Trophoblast cell (in vitro differentiated cells and primary cell): Measurements from ENCODE around the gene GSG1L.

Experiments used
- DNase-seq, 2 donors: peaks; one replicate each; pipeline ENCODE4 v3.0.0-alpha.2; 2016
- H2AFZ ChIP-seq: 2 replicates; pipeline ENCODE4 v1.6.1; 2013; ENCODE audit warnings: low read length, moderate library complexity, mild to moderate bottlenecking; ENCODE audit not compliant: insufficient read depth, poor library complexity
- H2AK5ac ChIP-seq: 2 replicates; pipeline ENCODE4 v1.6.1; 2013; ENCODE audit warnings: mild to moderate bottlenecking, low read length
- H2BK120ac ChIP-seq: 2 replicates; pipeline ENCODE4 v1.6.1; 2013; ENCODE audit warnings: low read length, mild to moderate bottlenecking, moderate library complexity; ENCODE audit not compliant: insufficient read depth, poor library complexity
- H2BK12ac ChIP-seq: 2 replicates; pipeline ENCODE4 v1.6.1; 2013; ENCODE audit warnings: mild to moderate bottlenecking, low read length, moderate library complexity
- H2BK5ac ChIP-seq: 2 replicates; pipeline ENCODE4 v1.6.1; 2013; ENCODE audit warnings: low read length, low read depth, moderate library complexity, mild to moderate bottlenecking; ENCODE audit not compliant: poor library complexity
- H3K14ac ChIP-seq: 2 replicates; pipeline ENCODE4 v1.6.1; 2013; ENCODE audit warnings: mild to moderate bottlenecking, low read length
- H3K18ac ChIP-seq: 2 replicates; pipeline ENCODE4 v1.6.1; 2013; ENCODE audit warnings: mild to moderate bottlenecking, low read length
- H3K23ac ChIP-seq: 2 replicates; pipeline ENCODE4 v1.6.1; 2013; ENCODE audit warnings: low read length
- H3K27ac ChIP-seq: 2 replicates; pipeline ENCODE4 v1.5.1; 2013; ENCODE audit warnings: low read depth, mild to moderate bottlenecking, inconsistent platforms, low read length, moderate library complexity
- H3K27me3 ChIP-seq: 2 replicates; pipeline ENCODE4 v1.6.1; 2013; ENCODE audit warnings: inconsistent platforms, mild to moderate bottlenecking, low read length, moderate library complexity; ENCODE audit not compliant: insufficient read depth
- H3K36me3 ChIP-seq, 2 experiments: 1 replicate in 1 of 2; 2 replicates in 1 of 2; pipeline ENCODE4 v1.6.1; 2013; ENCODE audit warnings: low read length in 2 of 2, mild to moderate bottlenecking in 2 of 2, moderate library complexity in 1 of 2; ENCODE audit not compliant: insufficient read depth in 2 of 2, control insufficient read depth in 1 of 2
- H3K4ac ChIP-seq: 2 replicates; pipeline ENCODE4 v1.6.1; 2013; ENCODE audit warnings: low read depth, mild to moderate bottlenecking, low read length, moderate library complexity
- H3K4me1 ChIP-seq, 2 experiments: 1 replicate in 1 of 2; 2 replicates in 1 of 2; pipeline ENCODE4 v1.6.1; 2013; ENCODE audit warnings: low read length in 2 of 2, mild to moderate bottlenecking in 2 of 2, moderate library complexity in 1 of 2; ENCODE audit not compliant: insufficient read depth in 2 of 2, control insufficient read depth in 1 of 2
- H3K4me2 ChIP-seq: 2 replicates; pipeline ENCODE4 v1.6.1; 2013; ENCODE audit warnings: inconsistent platforms, mild to moderate bottlenecking, low read length, moderate library complexity
- H3K4me3 ChIP-seq: 2 replicates; pipeline ENCODE4 v1.5.1; 2013; ENCODE audit warnings: mild to moderate bottlenecking, low read depth, low read length, inconsistent platforms
- H3K79me1 ChIP-seq: one replicate; pipeline ENCODE4 v1.6.1; 2013; ENCODE audit warnings: low read length
- H3K79me2 ChIP-seq: 2 replicates; pipeline ENCODE4 v1.6.1; 2013; ENCODE audit warnings: low read length, mild to moderate bottlenecking; ENCODE audit not compliant: control insufficient read depth, insufficient read depth, poor library complexity
- H3K9ac ChIP-seq: 2 replicates; pipeline ENCODE4 v1.6.1; 2013; ENCODE audit warnings: mild to moderate bottlenecking, low read length
- H3K9me3 ChIP-seq: 2 replicates; pipeline ENCODE4 v1.6.1; 2013; ENCODE audit warnings: low read depth, mild to moderate bottlenecking, control low read depth, inconsistent platforms, low read length; ENCODE audit not compliant: insufficient read depth
- H4K12ac ChIP-seq: 2 replicates; pipeline ENCODE4 v1.6.1; 2013; ENCODE audit warnings: low read depth, mild to moderate bottlenecking, low read length, moderate library complexity
- H4K8ac ChIP-seq: 2 replicates; pipeline ENCODE4 v1.6.1; 2013; ENCODE audit warnings: low read depth, mild to moderate bottlenecking, low read length, moderate library complexity
- H4K91ac ChIP-seq: one replicate; pipeline ENCODE4 v1.6.1; 2013; ENCODE audit warnings: low read depth, mild to moderate bottlenecking, low read length, moderate library complexity
- WGBS: extraction: QIAGEN DNeasy Blood & Tissue Kit; methylation state at CpG from one replicate; pipeline ENCODE4 v1.1.7; 2013; ENCODE audit warnings: missing lambda C conversion rate; ENCODE audit not compliant: insufficient read length, insufficient coverage; ENCODE audit errors: extremely low coverage; 5-methylcytosine and 5-hydroxymethylcytosine counted together

GSG1L gene

DNA sequence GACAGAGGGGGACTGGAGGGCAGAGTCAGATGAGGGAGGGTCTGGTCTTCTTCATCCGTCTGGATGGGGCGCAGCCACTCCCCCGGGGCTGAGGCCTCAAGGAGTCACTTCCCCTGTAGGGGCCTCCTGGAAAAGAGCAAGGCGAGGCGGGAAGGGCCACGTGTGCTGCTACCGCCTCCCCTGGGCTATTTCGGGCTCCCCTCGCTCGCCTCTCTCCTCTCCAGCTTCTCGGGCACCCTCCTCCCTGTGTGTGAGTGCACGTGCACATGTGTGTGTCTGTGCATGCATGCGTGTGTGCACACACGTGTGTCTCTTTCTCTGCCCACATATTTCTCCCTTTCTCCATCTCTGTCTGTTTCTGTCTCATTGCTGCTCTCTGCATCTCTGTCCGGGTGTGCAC lies 10.1 kb downstream of the GSG1L start:
- H3K18ac ChIP-seq: no peak overlapping the region
- no peak for DNase-seq

DNA sequence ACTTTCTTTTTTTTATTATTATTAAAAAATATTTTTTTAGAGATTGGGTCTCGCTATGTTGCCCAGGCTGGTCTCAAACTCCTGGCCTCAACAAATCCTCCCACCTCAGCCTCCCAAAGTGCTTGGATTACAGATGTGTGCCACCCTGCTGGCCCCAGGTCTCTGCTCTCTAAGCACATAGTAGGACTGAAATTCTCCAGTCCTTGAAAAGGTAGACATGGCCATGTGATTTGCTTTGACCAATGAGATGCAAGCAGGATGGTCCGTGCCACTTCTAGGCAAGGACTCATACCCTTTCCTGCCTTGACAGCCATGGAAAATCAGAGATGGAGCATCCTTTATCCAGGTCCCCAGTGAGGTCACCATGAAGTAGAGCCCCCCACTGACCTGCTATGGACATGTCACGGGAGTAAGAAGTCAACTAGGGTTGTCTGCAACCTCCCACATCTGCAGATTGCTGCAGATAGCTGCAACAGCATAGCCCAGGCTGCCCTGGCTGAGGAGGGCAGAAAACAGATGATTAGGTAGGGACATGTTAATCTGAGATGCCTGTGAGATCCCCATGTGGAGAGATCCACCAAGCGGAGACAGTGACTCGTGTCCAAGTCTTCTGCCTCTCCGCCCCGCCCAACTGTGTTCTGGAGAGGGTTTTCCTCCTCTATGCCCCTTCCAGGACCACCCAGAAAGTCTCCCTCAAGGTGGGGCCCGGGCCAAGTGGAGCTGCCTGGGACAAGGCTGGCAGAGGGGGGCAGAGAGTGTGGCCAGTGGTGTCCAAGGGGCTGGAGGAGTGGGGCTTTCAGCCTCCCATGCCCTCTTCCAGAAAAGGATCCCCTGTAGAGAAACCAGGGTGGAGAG lies 11.0 kb downstream of the GSG1L start:
- H3K23ac ChIP-seq: no peak overlapping the region

More for the DNA sequence above, 10.1 kb downstream of the GSG1L start:
- H4K8ac ChIP-seq: no peak overlapping the region
- H3K4ac ChIP-seq: no peak overlapping the region
- no peak overlapping the region for H2BK120ac ChIP-seq
- no peaks in the 10 kb centered on the region for H3K4me1 ChIP-seq
- H3K79me1 ChIP-seq: no peaks in the 10 kb centered on the region
- no peaks in the 10 kb centered on the region for H3K36me3 ChIP-seq
- H2AK5ac ChIP-seq: no peak overlapping the region
- no peak overlapping the region for H3K4me2 ChIP-seq
- no CpG with 5 or more reads among the region's 15 CpGs for WGBS
- peaks cover 12% of the 10 kb centered on the region for H3K9me3 ChIP-seq
- no peak overlapping the region for H3K4me3 ChIP-seq
- no peak overlapping the region for H3K9ac ChIP-seq
- H2BK5ac ChIP-seq: no peak overlapping the region
- no peak overlapping the region for H4K12ac ChIP-seq
- H3K14ac ChIP-seq: no peak overlapping the region
- H3K79me2 ChIP-seq: no peaks in the 10 kb centered on the region
- H2BK12ac ChIP-seq: no peak overlapping the region
- no peak overlapping the region for H3K23ac ChIP-seq
- no peak overlapping the region for H2AFZ ChIP-seq
- H3K27ac ChIP-seq: no peak overlapping the region
- no peak overlapping the region for H4K91ac ChIP-seq
- H3K27me3 ChIP-seq: no peaks in the 10 kb centered on the region

DNA sequence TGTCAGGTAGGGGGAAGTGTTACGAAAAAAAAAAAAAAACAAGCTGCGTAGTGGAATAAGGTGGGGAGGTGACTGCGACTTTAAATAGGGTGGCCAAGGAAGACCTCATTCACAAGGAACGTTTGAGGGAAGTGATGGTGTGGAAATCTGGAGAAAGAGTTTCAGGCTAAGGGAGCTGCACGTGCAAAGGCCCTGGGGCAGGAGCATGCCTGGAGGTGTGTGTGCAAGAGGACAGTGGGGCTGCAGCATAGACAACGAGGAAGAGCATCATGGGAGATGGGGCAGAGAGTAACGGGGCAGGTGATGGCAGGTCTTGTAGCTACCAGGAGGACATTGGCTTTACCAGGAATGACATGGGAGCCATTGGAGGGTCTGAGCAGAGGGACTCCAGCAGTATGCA lies 12.0 kb downstream of the GSG1L start:
- no peak overlapping the region for H3K9ac ChIP-seq
- H3K23ac ChIP-seq: no peak overlapping the region
- no peak overlapping the region for H3K4me2 ChIP-seq
- H3K79me2 ChIP-seq: no peaks in the 10 kb centered on the region
- no peak overlapping the region for H4K91ac ChIP-seq
- H2BK12ac ChIP-seq: no peak overlapping the region
- no peaks in the 10 kb centered on the region for H3K36me3 ChIP-seq
- no peak overlapping the region for H4K12ac ChIP-seq
- H2AK5ac ChIP-seq: no peak overlapping the region
- no peak overlapping the region for H3K14ac ChIP-seq
- H2BK120ac ChIP-seq: no peak overlapping the region
- no peak overlapping the region for H3K4me3 ChIP-seq
- DNase-seq: no peak
- H4K8ac ChIP-seq: no peak overlapping the region
- H3K27ac ChIP-seq: no peak overlapping the region
- no peak overlapping the region for H2AFZ ChIP-seq
- H3K4ac ChIP-seq: no peak overlapping the region
- no CpG with 5 or more reads among the region's 7 CpGs for WGBS
- H3K18ac ChIP-seq: no peak overlapping the region
- no peaks in the 10 kb centered on the region for H3K27me3 ChIP-seq
- H3K79me1 ChIP-seq: no peaks in the 10 kb centered on the region
- H2BK5ac ChIP-seq: no peak overlapping the region
- no peaks in the 10 kb centered on the region for H3K4me1 ChIP-seq
- peaks cover 12% of the 10 kb centered on the region for H3K9me3 ChIP-seq

More for the DNA sequence above, 11.0 kb downstream of the GSG1L start:
- no peak overlapping the region for H4K8ac ChIP-seq
- no peaks in the 10 kb centered on the region for H3K27me3 ChIP-seq
- no CpG with 5 or more reads among the region's 8 CpGs for WGBS
- H2BK120ac ChIP-seq: no peak overlapping the region
- no peak for DNase-seq
- no peak overlapping the region for H3K18ac ChIP-seq
- no peak overlapping the region for H3K4ac ChIP-seq
- H3K14ac ChIP-seq: no peak overlapping the region
- H3K79me2 ChIP-seq: no peaks in the 10 kb centered on the region
- H2BK12ac ChIP-seq: no peak overlapping the region
- no peak overlapping the region for H3K4me2 ChIP-seq
- no peaks in the 10 kb centered on the region for H3K4me1 ChIP-seq
- no peaks in the 10 kb centered on the region for H3K36me3 ChIP-seq
- H2BK5ac ChIP-seq: no peak overlapping the region
- no peak overlapping the region for H3K9ac ChIP-seq
- no peak overlapping the region for H2AK5ac ChIP-seq
- H3K79me1 ChIP-seq: no peaks in the 10 kb centered on the region
- H3K9me3 ChIP-seq: peaks cover 12% of the 10 kb centered on the region
- no peak overlapping the region for H2AFZ ChIP-seq
- no peak overlapping the region for H4K91ac ChIP-seq
- no peak overlapping the region for H3K4me3 ChIP-seq
- no peak overlapping the region for H3K27ac ChIP-seq
- H4K12ac ChIP-seq: no peak overlapping the region

DNA sequence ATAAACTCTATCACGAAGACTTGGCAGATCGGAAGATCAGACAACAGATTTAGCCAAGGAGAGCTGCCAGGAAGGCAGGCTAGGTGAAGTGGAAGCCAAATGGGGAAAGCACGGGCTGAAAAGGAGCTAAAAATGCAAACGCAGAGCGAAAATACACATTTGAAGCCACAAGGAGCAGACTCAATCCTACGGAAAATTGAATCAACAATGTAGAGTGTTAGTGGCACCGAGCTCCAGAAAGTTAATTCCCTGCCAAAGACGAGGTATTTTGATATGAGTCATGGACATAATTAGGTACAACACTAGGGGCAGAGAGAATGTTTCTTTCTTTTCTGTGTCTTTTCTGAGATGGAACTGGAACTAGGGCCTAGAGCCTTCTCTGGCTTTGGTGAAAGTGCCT lies 20.7 kb downstream of the GSG1L start:
- Histone ChIP-seq H3K18ac (no peak overlapping the region), H3K4ac (no peak overlapping the region), H3K14ac (no peak overlapping the region), H2BK12ac (no peak overlapping the region), H3K27me3 (no peaks in the 10 kb centered on the region), H2BK120ac (no peak overlapping the region), H4K12ac (no peak overlapping the region), H3K36me3 (no peaks in the 10 kb centered on the region), H4K91ac (no peak overlapping the region), H3K4me2 (no peak overlapping the region), H4K8ac (no peak overlapping the region), H2AK5ac (no peak overlapping the region), H2AFZ (no peak overlapping the region), H3K9ac (no peak overlapping the region), H2BK5ac (no peak overlapping the region), H3K27ac (no peak overlapping the region), H3K4me3 (no peak overlapping the region), H3K9me3 (peaks cover 3% of the 10 kb centered on the region), H3K4me1 (no peaks in the 10 kb centered on the region), H3K79me2 (no peaks in the 10 kb centered on the region), H3K23ac (no peak overlapping the region), H3K79me1 (no peaks in the 10 kb centered on the region)
- no peak for DNase-seq
- WGBS: no CpG with 5 or more reads among the region's 8 CpGs
